GM18868 (cell line): Measurements from ENCODE around the gene AMPD2.
"Not testable (repeated sequence)": the region's sequence is repeated elsewhere in the genome, so short reads cannot be mapped to it uniquely, and the experiment has no call there.

Experiments used
- ATAC-seq: cut with Tn5 transposase; IDR thresholded peaks from one replicate; pipeline ENCODE4 v1.9.1; 2021; ENCODE audit warnings: mild to moderate bottlenecking, moderate library complexity; ENCODE audit not compliant: unreplicated experiment

Gene AMPD2

GRCh38 chr1:109649491-109649914 lies 29.9 kb downstream of the AMPD2 start:
- no peak for ATAC-seq

- ATAC-seq, result no peak
These were observed 31.0 kb downstream of the AMPD2 start for GRCh38 chr1:109650609-109651008.

GRCh38 chr1:109652402-109652801 lies 32.8 kb downstream of the AMPD2 start:
- ATAC-seq, result no peak

GRCh38 chr1:109653306-109653705 lies 33.7 kb downstream of the AMPD2 start:
- no peak for ATAC-seq

- ATAC-seq, result no peak
These were observed 34.9 kb downstream of the AMPD2 start for GRCh38 chr1:109654519-109654918.

- ATAC-seq, result peak; percentile 90
These were observed 36.2 kb downstream of the AMPD2 start, which contains the start of gene GSTM4 for GRCh38 chr1:109655615-109656519. GSTM4 (plus strand) TSS chr1:109656099; CDS start chr1:109656390, 291 bp downstream.

GRCh38 chr1:109657395-109657794 lies 37.8 kb downstream of the AMPD2 start:
- no peak for ATAC-seq

- ATAC-seq, result no peak
These were observed 38.3 kb downstream of the AMPD2 start for GRCh38 chr1:109657970-109658369.

- no peak for ATAC-seq
These were observed 39.0 kb downstream of the AMPD2 start for GRCh38 chr1:109658533-109659042.

GRCh38 chr1:109659145-109659544 lies 39.5 kb downstream of the AMPD2 start:
- no peak for ATAC-seq

GRCh38 chr1:109659997-109660690 lies 40.5 kb downstream of the AMPD2 start:
- no peak for ATAC-seq

GRCh38 chr1:109660691-109661026 lies 41.0 kb downstream of the AMPD2 start:
- not testable (repeated sequence) for ATAC-seq

- ATAC-seq, result no peak
These were observed 41.8 kb downstream of the AMPD2 start for GRCh38 chr1:109661391-109661790.

- no peak for ATAC-seq
These were observed 45.0 kb downstream of the AMPD2 start for GRCh38 chr1:109664671-109665070.

- peak; percentile 97 for ATAC-seq
These were observed 48.0 kb downstream of the AMPD2 start, which contains the start of gene GSTM2 for GRCh38 chr1:109667452-109668122. GSTM2 (plus strand) TSS chr1:109668057; CDS start chr1:109668116, 59 bp downstream.

GRCh38 chr1:109668123-109668775 lies 48.6 kb downstream of the AMPD2 start:
- ATAC-seq, result no peak

- ATAC-seq, result no peak
These were observed 49.8 kb downstream of the AMPD2 start for GRCh38 chr1:109669246-109669948.

- not testable (repeated sequence) for ATAC-seq
These were observed 50.3 kb downstream of the AMPD2 start for GRCh38 chr1:109669949-109670302.

GRCh38 chr1:109671067-109671466 lies 51.4 kb downstream of the AMPD2 start:
- ATAC-seq, result no peak

- ATAC-seq, result not testable (repeated sequence)
These were observed 54.2 kb downstream of the AMPD2 start for GRCh38 chr1:109673861-109674260.
